ES-I3 (cell line): ENCODE results near the gene MT1B.

Source experiments
- H3K36me3 ChIP-seq: 2 replicates; pipeline ENCODE4 v1.6.1; 2013; ENCODE audit warnings: mild to moderate bottlenecking, low read length, control low read depth, moderate library complexity; ENCODE audit not compliant: insufficient read depth
- H3K4me1 ChIP-seq: 2 replicates; pipeline ENCODE4 v1.6.1; 2013; ENCODE audit warnings: mild to moderate bottlenecking, control low read depth, low read length; ENCODE audit not compliant: insufficient read depth
- H3K9ac ChIP-seq: 2 replicates; pipeline ENCODE4 v1.6.1; 2013; ENCODE audit warnings: low read depth, mild to moderate bottlenecking, low read length, moderate library complexity
- H3K9me3 ChIP-seq: 2 replicates; pipeline ENCODE4 v1.6.1; 2013; ENCODE audit warnings: mild to moderate bottlenecking, low read length, moderate library complexity; ENCODE audit not compliant: control insufficient read depth, insufficient read depth

The MT1B gene

GRCh38 chr16:56690420-56691122 lies 38.9 kb downstream of the MT1B start:
- no peaks in the 10 kb centered on the region for H3K36me3 ChIP-seq
- H3K9ac ChIP-seq, result no peak overlapping the region
- H3K4me1 ChIP-seq, result peaks cover 8% of the 10 kb centered on the region; the same call in 1 of the 2 replicates
- H3K9me3 ChIP-seq, result 0 out of 2 replicates have a peak, but pooled peaks cover 2% of the 10 kb centered on the region

DNA sequence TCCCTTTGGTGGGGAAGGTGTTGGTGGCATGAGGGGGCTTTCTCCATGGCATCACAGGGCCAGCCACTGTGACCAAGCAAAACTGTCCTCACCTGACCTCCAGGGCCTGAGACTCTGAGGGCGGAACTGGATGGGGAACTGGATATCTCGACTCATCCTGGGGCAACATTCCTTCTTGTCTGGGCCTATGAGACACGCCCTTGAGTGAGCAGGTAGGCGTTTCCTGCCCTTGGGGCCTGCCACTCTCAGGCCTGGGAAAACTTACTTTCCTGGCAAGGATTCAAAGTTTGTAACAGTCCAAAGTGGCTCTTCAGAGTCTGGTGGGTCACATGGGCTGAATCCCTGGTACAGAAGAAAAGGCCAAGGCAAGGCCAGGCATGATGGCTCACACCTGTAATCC lies 40.2 kb downstream of the MT1B start:
- 0 out of 2 replicates have a peak, but pooled peaks cover 1% of the 10 kb centered on the region for H3K9me3 ChIP-seq
- peaks cover 8% of the 10 kb centered on the region; the same call in 1 of the 2 replicates for H3K4me1 ChIP-seq
- no peaks in the 10 kb centered on the region for H3K36me3 ChIP-seq
- no peak overlapping the region for H3K9ac ChIP-seq

DNA sequence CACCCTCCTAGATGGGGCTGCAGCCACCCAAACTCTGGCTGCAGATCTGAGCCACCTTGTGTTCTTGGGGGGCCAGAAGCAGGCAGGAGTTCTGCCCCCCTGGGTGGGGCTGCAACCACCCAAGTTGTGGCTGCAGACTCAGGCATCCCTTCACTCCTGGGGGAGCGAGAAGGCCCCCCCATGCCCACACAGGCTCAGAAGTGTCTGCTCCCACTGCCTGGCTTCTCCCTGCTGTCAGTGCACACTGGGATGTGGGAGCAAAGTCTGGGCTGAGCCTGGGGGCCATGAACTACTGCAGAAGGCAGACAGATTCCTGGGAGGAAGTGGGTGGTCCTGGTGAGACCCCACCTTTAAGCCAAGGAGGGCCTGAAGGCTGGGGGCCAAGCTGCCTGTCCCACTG lies 43.6 kb downstream of the MT1B start:
- Histone ChIP-seq H3K9me3 (no peaks in the 10 kb centered on the region), H3K36me3 (no peaks in the 10 kb centered on the region), H3K4me1 (peaks cover 8% of the 10 kb centered on the region; the same call in 1 of the 2 replicates), H3K9ac (no peak overlapping the region)

DNA sequence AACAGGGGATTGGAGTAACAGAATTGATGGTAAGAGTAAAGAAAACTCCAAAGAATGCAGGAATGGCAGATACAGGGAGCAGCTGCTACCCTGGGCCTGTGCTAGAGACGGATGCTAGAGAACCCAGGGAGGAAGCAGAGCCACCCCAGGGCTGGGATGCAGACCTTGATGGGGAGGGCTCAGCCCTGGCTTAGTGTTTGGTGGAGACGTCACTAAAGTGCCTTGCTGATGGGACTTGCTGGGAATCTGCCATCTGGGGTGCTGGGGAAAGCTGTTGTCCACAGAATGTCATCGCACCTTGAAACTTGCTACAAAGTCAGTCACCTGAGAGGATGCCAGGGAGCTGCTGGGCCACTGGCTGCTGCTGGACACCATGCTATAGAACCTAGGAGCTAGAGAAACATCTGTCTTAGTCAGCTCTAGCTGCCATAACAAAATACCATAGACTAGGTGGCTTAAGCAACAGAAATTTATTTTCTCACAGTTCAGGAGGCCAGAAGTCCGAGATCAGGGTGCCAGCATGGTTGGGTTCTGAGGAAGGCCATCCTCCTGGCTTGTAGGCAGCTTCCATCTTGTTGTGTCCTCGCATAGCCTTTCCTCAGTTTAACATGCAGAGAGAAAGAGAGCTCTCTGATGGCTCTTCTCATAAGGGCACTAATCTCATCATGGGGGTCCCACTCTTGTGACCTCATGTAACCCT lies 45.9 kb downstream of the MT1B start:
- Histone ChIP-seq H3K9ac (no peak overlapping the region), H3K4me1 (peaks cover 11% of the 10 kb centered on the region; the same call in 1 of the 2 replicates)

GRCh38 chr16:56700195-56700594 lies 48.5 kb downstream of the MT1B start:
- Histone ChIP-seq H3K36me3 (no peaks in the 10 kb centered on the region), H3K9me3 (no peaks in the 10 kb centered on the region), H3K4me1 (peaks cover 11% of the 10 kb centered on the region; the same call in 1 of the 2 replicates), H3K9ac (no peak overlapping the region)

More for the DNA sequence above, 45.9 kb downstream of the MT1B start:
- H3K36me3 ChIP-seq, result no peaks in the 10 kb centered on the region
- no peaks in the 10 kb centered on the region for H3K9me3 ChIP-seq

DNA sequence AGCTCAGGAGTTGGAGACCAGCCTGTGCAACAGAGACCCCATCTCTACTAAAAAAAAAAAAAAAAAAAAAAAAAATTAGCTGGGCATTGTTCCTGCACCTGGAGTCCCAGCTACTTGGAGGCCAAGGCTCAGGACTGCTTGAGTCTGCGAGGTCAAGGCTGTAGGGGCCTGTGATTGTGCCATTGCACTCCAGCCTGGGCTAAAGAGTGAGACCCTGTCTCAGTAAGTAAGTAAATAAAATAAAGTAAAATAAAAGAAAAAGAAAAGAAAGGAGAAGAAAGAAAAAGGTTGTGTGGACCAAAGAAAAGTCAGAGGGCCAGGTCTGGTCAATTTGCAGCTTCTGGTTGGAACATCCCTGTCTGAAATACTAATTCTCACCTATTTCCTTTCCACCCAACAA lies 48.9 kb downstream of the MT1B start:
- H3K36me3 ChIP-seq, result no peaks in the 10 kb centered on the region
- no peak overlapping the region for H3K9ac ChIP-seq
- H3K4me1 ChIP-seq, result peaks cover 11% of the 10 kb centered on the region; the same call in 1 of the 2 replicates
- H3K9me3 ChIP-seq, result no peaks in the 10 kb centered on the region

- Histone ChIP-seq H3K4me1 (peaks cover 11% of the 10 kb centered on the region; the same call in 1 of the 2 replicates), H3K36me3 (no peaks in the 10 kb centered on the region), H3K9ac (no peak overlapping the region), H3K9me3 (no peaks in the 10 kb centered on the region)
Observed at GRCh38 chr16:56701534-56701933, 49.8 kb downstream of the MT1B start.
